ENCODE measurements around the gene CDC34.

DNA sequence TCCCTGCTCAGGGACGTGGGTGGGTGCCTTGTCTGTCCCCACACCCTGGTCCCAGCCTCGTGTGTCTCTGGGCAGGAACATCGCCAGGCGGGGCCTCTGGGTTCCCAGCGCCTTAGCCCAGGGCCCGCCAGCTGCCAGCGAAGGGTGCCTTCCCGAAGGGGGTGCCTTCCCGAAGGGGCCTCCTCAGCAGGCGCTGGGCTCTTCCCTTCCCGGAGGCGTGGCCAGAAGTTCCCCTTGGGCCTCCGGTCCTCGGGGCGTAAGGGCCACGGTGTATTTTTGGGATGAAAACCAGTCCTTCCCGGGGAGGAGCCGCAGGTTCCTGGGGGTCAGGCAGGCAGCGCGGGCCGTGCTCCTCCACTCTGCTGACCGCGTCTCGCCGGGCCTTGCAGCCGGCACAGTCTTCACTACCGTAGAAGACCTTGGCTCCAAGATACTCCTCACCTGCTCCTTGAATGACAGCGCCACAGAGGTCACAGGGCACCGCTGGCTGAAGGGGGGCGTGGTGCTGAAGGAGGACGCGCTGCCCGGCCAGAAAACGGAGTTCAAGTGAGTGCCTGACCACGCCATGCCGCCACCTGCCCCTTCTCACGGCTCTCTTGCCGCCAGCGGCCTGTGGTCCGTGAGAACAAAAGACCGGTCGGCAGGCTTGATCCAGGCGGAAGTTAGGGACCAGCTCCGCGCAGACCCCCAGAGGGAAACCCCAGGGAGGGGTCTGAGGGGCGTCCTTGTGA, 47.7 kb downstream of the CDC34 start:
- TF ChIP-seq, protein P1, sequence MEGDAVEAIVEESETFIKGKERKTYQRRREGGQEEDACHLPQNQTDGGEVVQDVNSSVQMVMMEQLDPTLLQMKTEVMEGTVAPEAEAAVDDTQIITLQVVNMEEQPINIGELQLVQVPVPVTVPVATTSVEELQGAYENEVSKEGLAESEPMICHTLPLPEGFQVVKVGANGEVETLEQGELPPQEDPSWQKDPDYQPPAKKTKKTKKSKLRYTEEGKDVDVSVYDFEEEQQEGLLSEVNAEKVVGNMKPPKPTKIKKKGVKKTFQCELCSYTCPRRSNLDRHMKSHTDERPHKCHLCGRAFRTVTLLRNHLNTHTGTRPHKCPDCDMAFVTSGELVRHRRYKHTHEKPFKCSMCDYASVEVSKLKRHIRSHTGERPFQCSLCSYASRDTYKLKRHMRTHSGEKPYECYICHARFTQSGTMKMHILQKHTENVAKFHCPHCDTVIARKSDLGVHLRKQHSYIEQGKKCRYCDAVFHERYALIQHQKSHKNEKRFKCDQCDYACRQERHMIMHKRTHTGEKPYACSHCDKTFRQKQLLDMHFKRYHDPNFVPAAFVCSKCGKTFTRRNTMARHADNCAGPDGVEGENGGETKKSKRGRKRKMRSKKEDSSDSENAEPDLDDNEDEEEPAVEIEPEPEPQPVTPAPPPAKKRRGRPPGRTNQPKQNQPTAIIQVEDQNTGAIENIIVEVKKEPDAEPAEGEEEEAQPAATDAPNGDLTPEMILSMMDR (conservative IDR thresholded peaks at IDR 0.05) = no peak
- no peak for TF ChIP-seq EZH2 (IDR thresholded peaks at IDR 0.05; ENCODE audit: low read depth)
